ENCODE measurements around the gene ATF6.

- TF ChIP-seq CTCF (conservative IDR thresholded peaks at IDR 0.05) (no peak), ZFX (IDR thresholded peaks at IDR 0.05) (no peak)
Measured at GRCh38 chr1:161987872-161988271, 221.8 kb downstream of the ATF6 start.

All from C4-2B (cell line).